SK-N-MC (cell line): Measurements from ENCODE around the gene MAPK6.

ENCODE experiments used
- DNase-seq: peaks from one replicate; pipeline ENCODE4 v3.0.0-alpha.2; 2011; ENCODE audit warnings: low read depth, low spot score
- H3K27ac ChIP-seq: fragments of 200-600 bp; sonication (generic); 2 replicates; pipeline ENCODE4 v1.5.1; 2016; ENCODE audit warnings: mixed run types
- H3K36me3 ChIP-seq: fragments of 200-600 bp; sonication (generic); 2 replicates; pipeline ENCODE4 v1.6.1; 2017; ENCODE audit warnings: antibody characterized with exemption, low read length, mixed read lengths; ENCODE audit not compliant: insufficient read depth
- H3K4me3 ChIP-seq: fragments of 200-600 bp; sonication (generic); 2 replicates; pipeline ENCODE4 v1.5.1; 2016
- H3K9ac ChIP-seq: fragments of 200-600 bp; sonication (generic); 2 replicates; pipeline ENCODE4 v1.8.0; 2017; ENCODE audit warnings: mixed run types, mixed read lengths; ENCODE audit not compliant: insufficient read length
- H3K9me3 ChIP-seq: fragments of 200-600 bp; sonication (generic); 2 replicates; pipeline ENCODE4 v1.6.1; 2017; ENCODE audit warnings: low read depth, mild to moderate bottlenecking, antibody characterized with exemption, low read length, moderate library complexity, mixed read lengths
- EZH2 ChIP-seq: fragments of 200-600 bp; sonication (generic); IDR thresholded peaks from one replicate; pipeline ENCODE4 v1.6.1; 2017; ENCODE audit warnings: antibody characterized with exemption
- FOXP2 ChIP-seq: optimal IDR thresholded peaks from 2 replicates; pipeline ENCODE3; 2011; ENCODE audit warnings: mild to moderate bottlenecking, moderate library complexity; ENCODE audit not compliant: insufficient read depth; ENCODE audit errors: extremely low read length, control extremely low read depth
- POLR2AphosphoS5 ChIP-seq: IDR thresholded peaks from 2 replicates; pipeline ENCODE4 v1.6.1; 2012; ENCODE audit warnings: mild to moderate bottlenecking, low read depth, low read length, borderline replicate concordance

MAPK6 gene

GRCh38 chr15:52101542-52102323, 82.7 kb downstream of the MAPK6 start:
- DNase-seq, result no peak

GRCh38 chr15:52102463-52102862, 83.4 kb downstream of the MAPK6 start:
- TF ChIP-seq POLR2AphosphoS5 (no peak), FOXP2 (no peak), EZH2 (no peak)
- Histone ChIP-seq H3K9me3 (no peaks in the 10 kb centered on the region), H3K36me3 (no peaks in the 10 kb centered on the region), H3K4me3 (no peak overlapping the region), H3K27ac (no peak overlapping the region), H3K9ac (no peak overlapping the region)
- DNase-seq, result no peak

More at GRCh38 chr15:52101542-52102323, 82.7 kb downstream of the MAPK6 start:
- Histone ChIP-seq H3K27ac (no peak overlapping the region), H3K9ac (no peak overlapping the region), H3K4me3 (no peak overlapping the region), H3K9me3 (no peaks in the 10 kb centered on the region), H3K36me3 (no peaks in the 10 kb centered on the region)
- TF ChIP-seq POLR2AphosphoS5 (no peak), EZH2 (no peak), FOXP2 (no peak)

GRCh38 chr15:52103217-52104207, 84.5 kb downstream of the MAPK6 start:
- no peak for DNase-seq
- no peaks in the 10 kb centered on the region for H3K9me3 ChIP-seq
- H3K27ac ChIP-seq, result no peak overlapping the region
- H3K36me3 ChIP-seq, result no peaks in the 10 kb centered on the region
- no peak overlapping the region for H3K9ac ChIP-seq
- no peak overlapping the region for H3K4me3 ChIP-seq
- TF ChIP-seq EZH2, result no peak
- no peak for TF ChIP-seq POLR2AphosphoS5
- TF ChIP-seq FOXP2, result no peak

- TF ChIP-seq FOXP2 (no peak), EZH2 (no peak), POLR2AphosphoS5 (no peak)
- H3K4me3 ChIP-seq, result no peak overlapping the region
- no peak overlapping the region for H3K9ac ChIP-seq
- no peaks in the 10 kb centered on the region for H3K9me3 ChIP-seq
- H3K36me3 ChIP-seq, result no peaks in the 10 kb centered on the region
- no peak overlapping the region for H3K27ac ChIP-seq
- no peak for DNase-seq
Measured at GRCh38 chr15:52104532-52105004, 85.5 kb downstream of the MAPK6 start.

- Histone ChIP-seq H3K27ac (no peak overlapping the region), H3K36me3 (no peaks in the 10 kb centered on the region), H3K4me3 (no peak overlapping the region), H3K9ac (no peak overlapping the region), H3K9me3 (no peaks in the 10 kb centered on the region)
- TF ChIP-seq EZH2 (no peak), FOXP2 (no peak), POLR2AphosphoS5 (no peak)
- no peak for DNase-seq
Measured at GRCh38 chr15:52105846-52106245, 86.8 kb downstream of the MAPK6 start.

- TF ChIP-seq EZH2 (no peak), POLR2AphosphoS5 (no peak), FOXP2 (no peak)
- Histone ChIP-seq H3K4me3 (no peak overlapping the region), H3K27ac (no peak overlapping the region), H3K36me3 (no peaks in the 10 kb centered on the region), H3K9ac (no peak overlapping the region), H3K9me3 (no peaks in the 10 kb centered on the region)
- no peak for DNase-seq
Measured at GRCh38 chr15:52106641-52107040, 87.6 kb downstream of the MAPK6 start.

GRCh38 chr15:52107238-52107637, 88.2 kb downstream of the MAPK6 start:
- H3K4me3 ChIP-seq, result no peak overlapping the region
- TF ChIP-seq FOXP2, result no peak
- no peak for TF ChIP-seq EZH2
- TF ChIP-seq POLR2AphosphoS5, result no peak
- no peaks in the 10 kb centered on the region for H3K36me3 ChIP-seq
- no peak overlapping the region for H3K9ac ChIP-seq
- H3K27ac ChIP-seq, result no peak overlapping the region
- DNase-seq, result no peak
- H3K9me3 ChIP-seq, result no peaks in the 10 kb centered on the region

- H3K36me3 ChIP-seq, result no peaks in the 10 kb centered on the region
- no peak overlapping the region for H3K4me3 ChIP-seq
- H3K9ac ChIP-seq, result no peak overlapping the region
- no peak overlapping the region for H3K27ac ChIP-seq
- no peaks in the 10 kb centered on the region for H3K9me3 ChIP-seq
- DNase-seq, result no peak
- TF ChIP-seq EZH2, result no peak
- TF ChIP-seq POLR2AphosphoS5, result no peak
- TF ChIP-seq FOXP2, result no peak
Measured at GRCh38 chr15:52109559-52110451, 90.8 kb downstream of the MAPK6 start.
